ENCODE data around the gene MMAA.
"Not testable (repeated sequence)": the region's sequence is repeated elsewhere in the genome, so short reads cannot be mapped to it uniquely, and the experiment has no call there.

Gene MMAA

GRCh38 chr4:145605941-145606340 lies 13.2 kb upstream of the MMAA start:
- H3K9ac ChIP-seq: no peak overlapping the region
- no peak overlapping the region for H3K27ac ChIP-seq

GRCh38 chr4:145609481-145610427 lies 9.4 kb upstream of the MMAA start:
- Histone ChIP-seq H3K27ac (no peak overlapping the region), H3K9ac (no peak overlapping the region), H3K4me1 (peaks cover 0 to 9% (median 4%) of the 10 kb centered on the region in 10 experiments; a peak in 7 of 20 replicates), H3K36me3 (no peaks in the 10 kb centered on the region), H4K20me1 (no peaks in the 10 kb centered on the region), H3K4me2 (peak overlapping the region in 4 of 11 experiments; percentile 6 to 40 (median 22); a peak in 4 of 22 replicates), H3K9me3 (replicated peaks in 1 of 11) (peaks cover 15 to 24% (median 20%) of the 10 kb centered on the region in 11 experiments; a peak in 21 of 22 replicates), H3K27me3 (no peaks in the 10 kb centered on the region), H3K4me3 (no peak overlapping the region)
- TF ChIP-seq Cebpa-rat (IDR thresholded peaks at IDR 0.05): no peak

More at GRCh38 chr4:145605941-145606340, 13.2 kb upstream of the MMAA start:
- Histone ChIP-seq H4K20me1 (no peaks in the 10 kb centered on the region), H3K4me2 (no peak overlapping the region), H3K9me3 (replicated peaks in 1 of 11) (peaks cover 15 to 25% (median 20%) of the 10 kb centered on the region in 11 experiments; a peak in 21 of 22 replicates), H3K27me3 (no peaks in the 10 kb centered on the region), H3K36me3 (no peaks in the 10 kb centered on the region), H3K4me1 (peaks cover 0 to 9% (median 4%) of the 10 kb centered on the region in 10 experiments; a peak in 7 of 20 replicates), H3K4me3 (no peak overlapping the region)
- TF ChIP-seq Cebpa-rat (IDR thresholded peaks at IDR 0.05): no peak

DNA sequence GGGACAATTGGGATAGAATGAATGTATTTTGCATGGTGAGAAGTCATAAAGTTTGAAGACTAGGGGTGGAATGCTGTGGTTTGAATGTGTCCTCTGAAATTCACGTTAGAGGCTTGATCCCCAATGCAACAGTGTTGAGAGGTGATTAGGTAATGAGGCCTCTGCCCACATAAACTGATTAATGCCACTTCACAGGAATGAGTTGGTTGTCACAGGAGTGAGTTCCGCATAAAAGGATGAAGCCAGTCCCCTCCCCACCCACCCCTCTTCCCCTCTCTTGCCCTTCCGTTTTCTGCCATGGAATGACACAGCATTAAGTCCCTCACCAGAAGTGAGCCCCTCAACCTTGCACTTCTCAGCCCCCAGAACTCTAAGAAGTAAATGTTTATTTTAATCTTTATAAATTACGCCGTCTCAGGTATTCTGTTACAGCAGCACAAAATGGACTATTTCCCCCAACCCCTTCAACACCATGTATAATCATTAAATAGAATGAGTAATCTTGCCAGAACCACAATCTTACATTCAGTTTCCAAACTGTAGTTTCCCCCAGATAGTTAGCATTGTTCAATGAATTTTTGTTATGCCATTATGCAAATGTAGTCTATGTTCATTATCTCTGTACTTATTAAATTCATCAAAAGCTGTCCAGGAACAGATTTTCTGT lies 5.5 kb upstream of the MMAA start:
- no peak overlapping the region for H3K4me3 ChIP-seq
- H3K9ac ChIP-seq: no peak overlapping the region
- H3K9me3 ChIP-seq (replicated peaks in 1 of 11): no peaks in the 10 kb centered on the region
- no peaks in the 10 kb centered on the region for H3K36me3 ChIP-seq
- H3K27me3 ChIP-seq: no peaks in the 10 kb centered on the region
- H3K27ac ChIP-seq: no peak overlapping the region
- H4K20me1 ChIP-seq: no peaks in the 10 kb centered on the region
- no peak overlapping the region for H3K4me2 ChIP-seq
- TF ChIP-seq Cebpa-rat (IDR thresholded peaks at IDR 0.05): no peak
- peaks cover 13 to 29% (median 17%) of the 10 kb centered on the region in 10 experiments for H3K4me1 ChIP-seq

DNA sequence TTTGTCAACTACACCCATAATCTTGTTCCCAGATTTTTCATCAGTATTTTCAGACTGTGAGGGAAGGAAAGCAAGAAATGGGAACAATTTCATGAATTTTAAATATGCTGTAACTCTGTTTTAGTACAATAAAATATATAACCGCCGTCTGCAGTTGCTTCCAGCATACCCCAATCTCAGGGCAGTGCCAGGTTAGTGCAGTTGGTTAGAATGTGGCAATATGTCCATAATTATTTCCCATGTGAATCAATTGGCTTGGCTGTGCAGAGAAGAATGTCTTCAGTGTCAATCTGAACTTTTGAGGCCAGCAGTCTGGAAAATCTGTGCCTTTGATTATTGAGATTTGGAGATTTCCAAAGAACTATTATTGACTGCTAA lies 5.0 kb upstream of the MMAA start:
- Histone ChIP-seq H3K9me3 (replicated peaks in 1 of 11) (no peaks in the 10 kb centered on the region), H3K9ac (no peak overlapping the region), H3K4me2 (no peak overlapping the region), H3K4me1 (peaks cover 13 to 26% (median 17%) of the 10 kb centered on the region in 10 experiments), H3K27ac (no peak overlapping the region), H3K27me3 (no peaks in the 10 kb centered on the region), H3K4me3 (no peak overlapping the region), H3K36me3 (no peaks in the 10 kb centered on the region), H4K20me1 (no peaks in the 10 kb centered on the region)
- no peak for TF ChIP-seq Cebpa-rat (IDR thresholded peaks at IDR 0.05)

GRCh38 chr4:145618210-145618931 lies 814 bp upstream of the MMAA start:
- peak overlapping the region; percentile 89 to 99 (median 97) for H3K27ac ChIP-seq
- no peaks in the 10 kb centered on the region for H3K27me3 ChIP-seq
- no peak for TF ChIP-seq Cebpa-rat (IDR thresholded peaks at IDR 0.05)
- H3K4me2 ChIP-seq: peak overlapping the region; percentile 76 to 93 (median 89)
- peak overlapping the region; percentile 89 to 98 (median 97) for H3K9ac ChIP-seq
- peaks cover 7 to 16% (median 11%) of the 10 kb centered on the region in 11 experiments; a peak in 21 of 22 replicates for H3K9me3 ChIP-seq (replicated peaks in 1 of 11)
- peaks cover 21 to 31% (median 26%) of the 10 kb centered on the region in 10 experiments for H3K4me1 ChIP-seq
- no peaks in the 10 kb centered on the region for H4K20me1 ChIP-seq
- peak overlapping the region; percentile 58 to 85 (median 74) for H3K4me3 ChIP-seq
- peaks cover 0 to 10% (median 5%) of the 10 kb centered on the region in 11 experiments; a peak in 6 of 22 replicates for H3K36me3 ChIP-seq

- Histone ChIP-seq H3K36me3 (peaks cover 0 to 10% (median 5%) of the 10 kb centered on the region in 11 experiments; a peak in 6 of 22 replicates), H4K20me1 (no peaks in the 10 kb centered on the region), H3K9ac (peak overlapping the region; percentile 89 to 98 (median 97)), H3K4me2 (peak overlapping the region; percentile 65 to 91 (median 76); a peak in 21 of 22 replicates), H3K9me3 (replicated peaks in 1 of 11) (peaks cover 7 to 16% (median 11%) of the 10 kb centered on the region in 11 experiments; a peak in 21 of 22 replicates), H3K4me1 (peaks cover 21 to 39% (median 31%) of the 10 kb centered on the region in 10 experiments), H3K4me3 (peak overlapping the region; percentile 58 to 85 (median 74)), H3K27ac (peak overlapping the region; percentile 89 to 99 (median 97)), H3K27me3 (no peaks in the 10 kb centered on the region)
- TF ChIP-seq Cebpa-rat (IDR thresholded peaks at IDR 0.05): no peak
Observed at GRCh38 chr4:145619639-145619996, 433 bp downstream of the MMAA start.

DNA sequence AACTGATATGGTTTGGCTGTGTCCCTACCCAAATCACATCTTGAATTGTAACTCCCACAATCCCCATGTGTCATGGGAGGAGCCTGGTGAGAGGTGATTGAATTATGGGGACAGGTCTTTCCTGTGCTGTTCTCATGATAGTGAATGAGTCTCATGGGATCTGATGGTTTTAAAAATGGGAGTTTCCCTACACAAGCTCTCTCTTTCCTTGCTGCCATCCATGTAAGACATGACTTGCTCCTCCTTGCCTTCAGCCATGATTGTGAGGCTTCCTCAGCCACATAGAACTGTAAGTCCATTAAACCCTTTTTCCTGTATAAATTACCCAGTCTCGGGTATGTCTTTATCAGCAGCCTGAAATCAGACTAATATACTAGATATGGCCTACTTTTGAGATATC lies 2.9 kb downstream of the MMAA start:
- H3K27ac ChIP-seq, H3K9ac ChIP-seq, H3K4me2 ChIP-seq, H3K27me3 ChIP-seq, H4K20me1 ChIP-seq, H3K4me3 ChIP-seq: not testable (repeated sequence)
- Histone ChIP-seq H3K4me1 (peaks cover 21 to 46% (median 26%) of the 10 kb centered on the region in 10 experiments), H3K9me3 (replicated peaks in 1 of 11) (peaks cover 7 to 19% (median 12%) of the 10 kb centered on the region in 11 experiments; a peak in 21 of 22 replicates), H3K36me3 (peaks cover 0 to 21% (median 5%) of the 10 kb centered on the region in 11 experiments; a peak in 6 of 22 replicates)

GRCh38 chr4:145623831-145624230 lies 4.6 kb downstream of the MMAA start:
- H3K9ac ChIP-seq: no peak overlapping the region
- no peak for TF ChIP-seq Cebpa-rat (IDR thresholded peaks at IDR 0.05)

More at GRCh38 chr4:145623831-145624230, 4.6 kb downstream of the MMAA start:
- H3K27me3 ChIP-seq: no peaks in the 10 kb centered on the region
- H3K27ac ChIP-seq: peak overlapping the region in 2 of 11 experiments; percentile 17 to 27; a peak in 1 of 22 replicates
- peaks cover 0 to 21% (median 5%) of the 10 kb centered on the region in 11 experiments; a peak in 6 of 22 replicates for H3K36me3 ChIP-seq
- H3K4me3 ChIP-seq: no peak overlapping the region
- peaks cover 9 to 34% (median 11%) of the 10 kb centered on the region in 10 experiments for H3K4me1 ChIP-seq
- H3K4me2 ChIP-seq: peak overlapping the region in 3 of 11 experiments; percentile 16 to 58 (median 46); a peak in 5 of 22 replicates
- H3K9me3 ChIP-seq (replicated peaks in 1 of 11): peaks cover 7 to 19% (median 12%) of the 10 kb centered on the region in 11 experiments; a peak in 21 of 22 replicates
- H4K20me1 ChIP-seq: no peaks in the 10 kb centered on the region
